Upper lobe of right lung (tissue), 1 donor: ENCODE results near the gene BTBD2. TPM values are rescaled to one million over a fixed set of nuclear protein-coding genes. Genes with fewer than 3 reads are reported as not detected.

Experiments
- ATAC-seq: fragments of 200-7000 bp; cut with Tn5 transposase; one replicate; pipeline ENCODE4 v1.9.1; 2020; ENCODE audit warnings: mild to moderate bottlenecking, moderate library complexity
- DNase-seq: peaks from one replicate; pipeline ENCODE4 v3.0.0-alpha.2; 2020
- H3K27ac ChIP-seq: fragments of 200-600 bp; one replicate; pipeline ENCODE4 v1.8.0; 2022
- H3K27me3 ChIP-seq: fragments of 200-600 bp; one replicate; pipeline ENCODE4 v1.8.0; 2022; ENCODE audit warnings: mild to moderate bottlenecking
- H3K36me3 ChIP-seq: fragments of 200-600 bp; one replicate; pipeline ENCODE4 v1.8.0; 2022
- H3K4me1 ChIP-seq: fragments of 200-600 bp; one replicate; pipeline ENCODE4 v1.8.0; 2022
- H3K4me3 ChIP-seq: fragments of 200-600 bp; one replicate; pipeline ENCODE4 v1.8.0; 2022; ENCODE audit warnings: mild to moderate bottlenecking
- H3K9me3 ChIP-seq: fragments of 200-600 bp; one replicate; pipeline ENCODE4 v1.8.0; 2022
- intact Hi-C: fragments of 100-400 bp; cut with DNase I; formaldehyde crosslinking; loops from one replicate; pipeline ENCODE4 v1.11.0; 2022
- total RNA-seq: library from RNA; stranded (reverse); fragmentation: NEBNext Ultra II Directional; extraction: Animal tissue kit (Norgen Biotek cat#: 25700); gene quantifications from one replicate; pipeline ENCODE4 v1.2.1, GENCODE V29; 2021
- TF ChIP-seq, protein P1 (sequence below): fragments of 200-600 bp; IDR thresholded peaks from one replicate; pipeline ENCODE4 v1.8.0; 2022; ENCODE audit warnings: antibody characterized with exemption
- donor health status: DM: no; HTN: yes; CAD: no; lungs with severe emphysema.

The BTBD2 gene
- total RNA-seq, 1 donor from 2014 or later = 56.5 TPM

GRCh38 chr19:1957562-1958248 is 57.8 kb downstream of the BTBD2 start:
- TF ChIP-seq, protein P1, sequence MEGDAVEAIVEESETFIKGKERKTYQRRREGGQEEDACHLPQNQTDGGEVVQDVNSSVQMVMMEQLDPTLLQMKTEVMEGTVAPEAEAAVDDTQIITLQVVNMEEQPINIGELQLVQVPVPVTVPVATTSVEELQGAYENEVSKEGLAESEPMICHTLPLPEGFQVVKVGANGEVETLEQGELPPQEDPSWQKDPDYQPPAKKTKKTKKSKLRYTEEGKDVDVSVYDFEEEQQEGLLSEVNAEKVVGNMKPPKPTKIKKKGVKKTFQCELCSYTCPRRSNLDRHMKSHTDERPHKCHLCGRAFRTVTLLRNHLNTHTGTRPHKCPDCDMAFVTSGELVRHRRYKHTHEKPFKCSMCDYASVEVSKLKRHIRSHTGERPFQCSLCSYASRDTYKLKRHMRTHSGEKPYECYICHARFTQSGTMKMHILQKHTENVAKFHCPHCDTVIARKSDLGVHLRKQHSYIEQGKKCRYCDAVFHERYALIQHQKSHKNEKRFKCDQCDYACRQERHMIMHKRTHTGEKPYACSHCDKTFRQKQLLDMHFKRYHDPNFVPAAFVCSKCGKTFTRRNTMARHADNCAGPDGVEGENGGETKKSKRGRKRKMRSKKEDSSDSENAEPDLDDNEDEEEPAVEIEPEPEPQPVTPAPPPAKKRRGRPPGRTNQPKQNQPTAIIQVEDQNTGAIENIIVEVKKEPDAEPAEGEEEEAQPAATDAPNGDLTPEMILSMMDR = no peak
- Histone ChIP-seq H3K27me3 (no peaks in the 10 kb centered on the region), H3K4me1 (no peaks in the 10 kb centered on the region), H3K9me3 (no peaks in the 10 kb centered on the region), H3K27ac (no peak overlapping the region), H3K4me3 (no peak overlapping the region), H3K36me3 (peaks cover 3% of the 10 kb centered on the region)
- DNase-seq = no peak
- no peak for ATAC-seq
- intact Hi-C loops = no loop called here

- intact Hi-C loops = no loop called here
- no peaks in the 10 kb centered on the region for H3K9me3 ChIP-seq
- H3K4me1 ChIP-seq = no peaks in the 10 kb centered on the region
- ATAC-seq = no peak
- peak; percentile 61 for DNase-seq
- no peak overlapping the region for H3K4me3 ChIP-seq
- TF ChIP-seq, protein P1 = no peak
- peaks cover 6% of the 10 kb centered on the region for H3K36me3 ChIP-seq
- no peak overlapping the region for H3K27ac ChIP-seq
- no peaks in the 10 kb centered on the region for H3K27me3 ChIP-seq
Measured at GRCh38 chr19:1956868-1957492, 58.5 kb downstream of the BTBD2 start.

DNA sequence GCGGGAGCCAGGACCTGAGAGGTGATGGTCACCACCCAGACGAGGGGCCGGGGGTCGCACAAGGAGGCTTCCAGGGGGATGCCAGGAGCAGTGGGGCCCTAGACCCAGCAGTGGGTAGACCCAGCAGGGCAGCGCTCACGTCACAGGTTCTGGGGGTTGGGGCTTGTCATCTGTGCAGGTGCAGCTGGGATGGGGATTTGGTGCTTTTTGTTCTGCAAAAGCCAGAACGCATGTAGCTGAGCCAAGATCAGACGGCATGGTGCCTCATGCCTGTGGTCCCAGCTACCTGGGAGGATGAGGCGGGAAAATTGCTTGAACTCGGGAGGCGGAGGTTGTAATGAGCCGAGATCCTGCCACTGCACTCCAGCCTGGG is 59.4 kb downstream of the BTBD2 start:
- TF ChIP-seq, protein P1 = no peak
- no peaks in the 10 kb centered on the region for H3K9me3 ChIP-seq
- no peaks in the 10 kb centered on the region for H3K4me1 ChIP-seq
- intact Hi-C loops = no loop called here
- H3K27me3 ChIP-seq = no peaks in the 10 kb centered on the region
- H3K4me3 ChIP-seq = no peak overlapping the region
- no peak overlapping the region for H3K27ac ChIP-seq
- DNase-seq (no peak), ATAC-seq (no peak)
- H3K36me3 ChIP-seq = peaks cover 6% of the 10 kb centered on the region

- no peaks in the 10 kb centered on the region for H3K27me3 ChIP-seq
- H3K9me3 ChIP-seq = no peaks in the 10 kb centered on the region
- H3K36me3 ChIP-seq = peaks cover 8% of the 10 kb centered on the region
- intact Hi-C loops = no loop called here
- no peaks in the 10 kb centered on the region for H3K4me1 ChIP-seq
- ATAC-seq (no peak), DNase-seq (no peak)
- H3K4me3 ChIP-seq = no peak overlapping the region
- H3K27ac ChIP-seq = no peak overlapping the region
- TF ChIP-seq, protein P1 = no peak
Measured at GRCh38 chr19:1955171-1956121, 60.1 kb downstream of the BTBD2 start.

DNA sequence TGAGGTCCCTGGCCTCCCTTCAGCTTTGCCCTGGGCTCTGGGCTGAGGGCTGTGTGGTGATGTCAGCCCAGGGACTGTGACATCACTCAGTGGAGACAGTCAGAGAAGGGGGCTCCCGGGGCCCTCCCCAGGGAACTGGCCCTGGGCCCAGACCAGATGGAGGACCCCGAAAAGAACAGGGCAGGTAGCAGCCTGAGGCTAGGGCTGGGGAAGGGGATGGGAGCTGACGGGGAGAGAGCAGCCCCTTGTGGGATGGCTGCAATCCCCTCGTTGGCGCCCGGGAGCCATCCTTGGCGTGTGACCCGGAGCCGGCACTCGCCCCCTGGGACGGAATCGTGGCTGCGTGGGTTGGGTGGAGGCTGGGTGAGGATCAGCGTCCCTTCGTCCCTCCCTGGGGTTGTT is 61.0 kb downstream of the BTBD2 start:
- H3K36me3 ChIP-seq = peaks cover 10% of the 10 kb centered on the region
- H3K9me3 ChIP-seq = no peaks in the 10 kb centered on the region
- DNase-seq (no peak), ATAC-seq (no peak)
- no peak overlapping the region for H3K27ac ChIP-seq
- no peaks in the 10 kb centered on the region for H3K4me1 ChIP-seq
- no peak overlapping the region for H3K4me3 ChIP-seq
- TF ChIP-seq, protein P1 = no peak
- intact Hi-C loops = no loop called here
- no peaks in the 10 kb centered on the region for H3K27me3 ChIP-seq
